IPS DF 19.7 (cell line): ENCODE results near the gene COX14.
"Not testable (repeated sequence)": the region's sequence is repeated elsewhere in the genome, so short reads cannot be mapped to it uniquely, and the experiment has no call there.

ENCODE experiments used
- DNase-seq: peaks from one replicate; pipeline ENCODE4 v3.0.0-alpha.2; 2013; ENCODE audit warnings: low read depth, low spot score

The COX14 gene

DNA sequence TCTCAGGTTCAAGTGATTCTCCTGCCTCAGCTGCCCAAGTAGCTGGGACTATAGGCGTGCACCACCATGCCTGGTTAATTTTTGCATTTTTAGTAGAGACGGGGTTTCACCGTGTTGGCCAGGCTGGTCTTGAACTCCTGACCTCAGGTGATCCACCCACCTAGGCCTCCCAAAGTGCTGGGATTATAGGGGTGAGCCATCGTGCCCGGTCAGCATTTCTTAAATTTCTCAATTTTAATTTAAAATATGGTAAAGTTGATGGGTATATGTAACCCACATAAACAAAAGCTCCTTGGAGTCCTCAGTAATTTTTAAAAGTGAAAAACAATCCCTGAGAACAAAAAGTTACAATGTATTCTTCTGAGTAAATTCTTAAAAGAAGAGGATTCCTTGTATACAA is 42.9 kb downstream of the COX14 start:
- DNase-seq: not testable (repeated sequence)

DNA sequence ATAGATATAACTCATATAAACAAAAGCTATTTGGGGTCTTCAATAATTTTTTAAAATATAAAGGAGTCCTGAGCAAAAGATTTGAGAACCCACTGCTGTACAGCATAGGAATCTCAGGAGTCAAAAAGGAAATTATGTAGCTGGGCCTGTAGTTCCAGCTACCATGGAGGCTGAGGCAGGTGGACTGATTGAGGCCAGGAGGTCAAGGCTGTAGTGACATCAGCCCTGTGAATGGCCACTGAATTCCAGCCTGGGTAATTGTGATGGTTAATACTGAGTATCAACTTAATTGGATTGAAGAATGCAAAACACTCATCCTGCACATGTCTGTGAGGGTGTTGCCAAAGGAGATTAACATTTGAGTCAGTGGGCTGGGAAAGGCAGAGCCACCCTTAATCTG is 44.6 kb downstream of the COX14 start:
- DNase-seq: no peak

DNA sequence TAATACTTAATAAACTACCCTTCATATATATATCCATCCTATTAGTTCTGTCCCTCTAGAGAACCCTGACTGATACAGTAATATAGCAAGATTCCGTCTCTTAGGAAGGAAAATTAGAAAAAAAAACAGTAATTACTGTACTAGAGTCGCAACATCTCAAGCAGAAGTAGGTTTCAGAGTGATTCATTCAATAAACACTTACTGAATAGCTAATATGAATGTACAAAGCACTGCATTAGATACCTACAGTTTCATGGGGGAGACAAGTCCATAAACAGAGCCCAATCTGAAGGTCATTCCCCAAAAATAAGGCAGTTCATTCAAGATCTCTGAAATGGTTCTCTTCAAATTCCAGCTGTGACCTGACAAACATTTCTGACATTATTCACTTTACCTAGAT is 45.2 kb downstream of the COX14 start:
- DNase-seq: no peak

DNA sequence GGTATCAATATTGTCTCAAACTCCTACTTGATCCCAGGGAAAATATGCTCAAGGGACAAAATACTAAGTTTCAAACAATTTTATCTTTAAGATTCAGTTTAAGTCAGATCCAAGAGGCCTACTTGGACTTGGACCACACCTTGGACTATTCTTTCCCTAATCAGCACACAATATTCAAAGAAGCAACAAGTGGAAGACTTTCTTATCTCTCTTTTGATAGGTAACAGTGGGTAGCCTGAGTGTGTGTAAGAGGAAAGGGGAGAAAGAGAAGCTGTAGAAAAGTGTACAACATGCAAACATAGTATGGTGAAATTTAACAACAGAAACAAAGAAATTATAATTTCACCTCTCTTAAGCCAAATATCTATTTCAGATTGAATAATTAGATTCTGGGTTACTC is 48.6 kb downstream of the COX14 start:
- no peak for DNase-seq

DNA sequence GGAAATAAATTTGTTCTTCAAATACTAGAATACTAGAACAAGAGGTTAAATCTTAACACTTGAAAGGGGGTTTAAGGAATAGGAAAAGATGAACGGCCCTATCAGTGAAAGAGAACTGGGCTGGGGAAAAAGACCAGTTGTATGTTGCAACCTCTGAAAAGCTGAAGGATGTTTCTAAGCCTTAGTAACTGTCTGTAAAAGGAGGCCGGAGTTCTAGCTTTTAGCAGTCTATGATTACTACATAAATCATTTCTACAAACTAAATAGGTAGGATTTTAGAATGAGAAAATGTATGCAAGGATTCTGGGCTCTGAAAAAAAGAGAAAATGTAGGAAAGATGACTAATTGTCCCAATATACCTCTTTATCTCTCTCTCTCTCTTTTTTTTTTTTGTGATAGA is 50.2 kb downstream of the COX14 start:
- no peak for DNase-seq

DNA sequence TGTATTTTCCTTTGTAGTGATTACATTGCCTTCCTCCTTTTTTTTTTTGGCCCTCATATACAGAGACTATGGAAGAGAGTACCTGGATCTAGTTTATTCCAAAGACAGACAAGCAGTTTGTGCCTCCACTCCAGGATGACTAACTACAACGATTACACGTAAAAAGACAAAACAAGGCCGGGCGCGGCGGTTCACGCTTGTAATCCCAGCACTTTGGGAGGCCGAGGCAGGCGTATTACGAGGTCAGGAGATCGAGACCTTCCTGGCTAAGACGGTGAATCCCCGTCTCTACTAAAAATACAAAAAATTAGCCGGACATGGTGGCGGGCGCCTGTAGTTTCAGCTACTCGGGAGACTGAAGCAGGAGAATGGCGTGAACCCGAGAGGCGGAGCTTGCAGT is 52.9 kb downstream of the COX14 start:
- no peak for DNase-seq

DNA sequence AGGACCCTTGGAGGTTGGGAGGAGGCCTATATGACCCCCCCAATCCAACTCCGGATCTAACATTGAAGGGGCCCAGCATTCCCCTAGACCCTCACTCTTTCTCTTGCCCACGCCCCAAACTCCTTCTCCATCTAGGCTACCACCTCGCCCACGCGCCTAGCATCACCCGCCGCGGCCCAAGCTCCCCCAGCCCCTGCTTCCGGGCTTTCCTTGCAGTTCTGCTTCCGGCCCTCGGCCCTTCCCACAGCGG is 54.7 kb downstream of the COX14 start:
- no peak for DNase-seq

DNA sequence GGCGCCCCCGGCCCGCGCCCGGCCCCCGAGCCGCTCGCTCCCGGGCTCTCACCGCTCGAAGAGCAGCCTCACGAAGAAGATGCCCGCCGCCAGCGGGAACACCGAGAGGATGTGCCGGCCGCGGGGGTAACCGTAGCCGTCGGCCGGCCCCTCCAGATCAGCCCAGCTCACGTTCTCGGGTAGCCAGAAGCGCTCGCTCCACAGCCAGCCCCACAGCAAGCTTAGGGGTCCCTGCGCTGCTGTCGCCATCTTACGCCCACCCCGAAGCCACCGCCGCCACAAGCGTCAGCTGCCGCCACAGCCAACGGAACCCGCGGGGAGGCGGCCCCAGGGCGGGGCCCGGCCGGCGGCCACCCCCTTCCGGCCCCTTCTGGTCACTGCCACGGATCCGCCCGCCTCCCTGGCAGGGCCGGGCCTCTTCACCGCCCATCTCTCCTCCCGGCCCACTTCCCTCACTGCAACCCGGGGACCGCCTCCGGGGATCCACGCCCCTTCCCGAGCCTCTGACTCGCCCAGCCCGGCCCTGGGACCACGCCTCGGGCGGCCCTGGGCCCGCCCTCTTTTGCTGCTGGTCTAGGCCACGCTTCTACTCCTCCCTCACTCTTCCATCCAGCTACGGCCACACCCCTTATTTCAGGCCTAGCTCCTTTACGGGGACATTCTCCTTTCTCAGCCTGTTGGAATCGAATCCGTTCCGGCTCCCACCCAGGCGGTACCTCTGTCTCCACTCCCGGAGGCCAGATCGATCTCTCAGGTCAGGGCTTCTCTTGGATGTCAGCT is 55.2 kb downstream of the COX14 start, which contains the start of gene CERS5:
Gene CERS5, minus strand, starts transcription at position 321 of the 780 bp plus-strand sequence. Its CDS starts 72 bp downstream, at position 249.
- DNase-seq: peak; percentile 95
